Colonic mucosa (tissue), 4 donors: Measurements from ENCODE around the gene CORT. TPM values are rescaled to one million over a fixed set of nuclear protein-coding genes. Genes with fewer than 3 reads are reported as not detected.
"Not testable (repeated sequence)": the region's sequence is repeated elsewhere in the genome, so short reads cannot be mapped to it uniquely, and the experiment has no call there.

Experiments used
- DNase-seq: peaks from one replicate; pipeline ENCODE4 v3.0.0-alpha.2; 2020
- H3K27ac ChIP-seq: fragments of 200-600 bp; one replicate; pipeline ENCODE4 v1.8.0; 2021
- H3K27me3 ChIP-seq: fragments of 200-600 bp; one replicate; pipeline ENCODE4 v1.8.0; 2021
- H3K36me3 ChIP-seq: fragments of 200-600 bp; one replicate; pipeline ENCODE4 v1.8.0; 2021
- H3K4me1 ChIP-seq: fragments of 200-600 bp; one replicate; pipeline ENCODE4 v1.8.0; 2021; ENCODE audit warnings: mild to moderate bottlenecking
- H3K4me3 ChIP-seq: fragments of 200-600 bp; one replicate; pipeline ENCODE4 v1.8.0; 2021
- H3K9ac ChIP-seq, 2 donors: one replicate each; pipeline ENCODE4 v1.7.0; 2013; ENCODE audit warnings: control low read depth in 2 of 2, low read depth in 2 of 2, low read length in 2 of 2
- H3K9me3 ChIP-seq: fragments of 200-600 bp; one replicate; pipeline ENCODE4 v1.8.0; 2021
- CTCF ChIP-seq: fragments of 200-600 bp; IDR thresholded peaks from one replicate; pipeline ENCODE4 v1.8.0; 2022; ENCODE audit warnings: antibody characterized with exemption, mild to moderate bottlenecking
- intact Hi-C: fragments of 100-400 bp; cut with DNase I; formaldehyde crosslinking; loops from one replicate; pipeline ENCODE4 v1.14.1; 2022
- total RNA-seq, 2 donors: library from RNA; stranded (reverse); fragmentation: NEBNext Ultra II Directional in 1 of 2; extraction: Animal tissue kit (Norgen Biotek cat#: 25700) in 1 of 2; gene quantifications; one replicate each; pipeline ENCODE4 v1.2.1, GENCODE V29; 2021
- donor health status: healthy.
- donor health status: DM: no; HTN: no; CAD: no.
- donor health status: DM: no; HTN: no; CAD: no.

The CORT gene
- total RNA-seq, result under 1 TPM in 1 of 2 donors, not detected in 1; 0.44 TPM

- intact Hi-C loops, result no loop called here
- TF ChIP-seq CTCF, result no peak
- DNase-seq, result no peak
Observed at GRCh38 chr1:10449751-10450150, at the start of gene CORT. TSS of gene CORT (plus strand) at chr1:10450031. CDS start at chr1:10450224, 193 bp downstream.

GRCh38 chr1:10401281-10401680 lies 48.5 kb upstream of the CORT start:
- Histone ChIP-seq H3K9ac (no peak overlapping the region), H3K4me1 (peaks cover 11% of the 10 kb centered on the region), H3K4me3 (no peak overlapping the region), H3K27ac (no peak overlapping the region), H3K27me3 (no peaks in the 10 kb centered on the region), H3K9me3 (no peaks in the 10 kb centered on the region), H3K36me3 (peaks cover 20% of the 10 kb centered on the region)
- intact Hi-C loops, result no loop called here
- no peak for TF ChIP-seq CTCF
- DNase-seq, result no peak

More at GRCh38 chr1:10449751-10450150, at the start of gene CORT:
- no peaks in the 10 kb centered on the region for H3K9me3 ChIP-seq
- no peak within 1 kb of the TSS for H3K9ac ChIP-seq
- H3K36me3 ChIP-seq, result no peaks in the 10 kb centered on the region
- H3K27me3 ChIP-seq, result no peaks in the 10 kb centered on the region
- H3K4me1 ChIP-seq, result no peaks in the 10 kb centered on the region
- no peak within 1 kb of the TSS for H3K4me3 ChIP-seq
- no peak within 1 kb of the TSS for H3K27ac ChIP-seq

- H3K36me3 ChIP-seq, result peaks cover 20% of the 10 kb centered on the region
- no peaks in the 10 kb centered on the region for H3K9me3 ChIP-seq
- TF ChIP-seq CTCF, result no peak
- DNase-seq, result no peak
- H3K4me3 ChIP-seq, result no peak overlapping the region
- H3K9ac ChIP-seq, result no peak overlapping the region
- intact Hi-C loops, result no loop called here
- peaks cover 11% of the 10 kb centered on the region for H3K4me1 ChIP-seq
- H3K27ac ChIP-seq, result no peak overlapping the region
- no peaks in the 10 kb centered on the region for H3K27me3 ChIP-seq
Observed at GRCh38 chr1:10402729-10403274, 47.0 kb upstream of the CORT start.

- intact Hi-C loops, result no loop called here
- TF ChIP-seq CTCF, result no peak
- peaks cover 37% of the 10 kb centered on the region for H3K36me3 ChIP-seq
- no peaks in the 10 kb centered on the region for H3K27me3 ChIP-seq
- no peak overlapping the region for H3K9ac ChIP-seq
- H3K4me1 ChIP-seq, result no peaks in the 10 kb centered on the region
- no peaks in the 10 kb centered on the region for H3K9me3 ChIP-seq
- no peak for DNase-seq
- no peak overlapping the region for H3K4me3 ChIP-seq
- no peak overlapping the region for H3K27ac ChIP-seq
Observed at GRCh38 chr1:10407201-10407600, 42.6 kb upstream of the CORT start.

- H3K9me3 ChIP-seq, result no peaks in the 10 kb centered on the region
- no peaks in the 10 kb centered on the region for H3K4me1 ChIP-seq
- H3K4me3 ChIP-seq, result no peak overlapping the region
- H3K9ac ChIP-seq, result peak overlapping the region in 1 of 2 donors; percentile 51
- H3K27ac ChIP-seq, result peak overlapping the region; percentile 48
- H3K36me3 ChIP-seq, result peaks cover 24% of the 10 kb centered on the region
- no peaks in the 10 kb centered on the region for H3K27me3 ChIP-seq
- DNase-seq, result peak; percentile 36
- TF ChIP-seq CTCF, result no peak
- intact Hi-C loops, result no loop called here
Observed at GRCh38 chr1:10415211-10415930, 34.5 kb upstream of the CORT start.

GRCh38 chr1:10415967-10416366 lies 33.9 kb upstream of the CORT start:
- H3K36me3 ChIP-seq, result peaks cover 19% of the 10 kb centered on the region
- H3K27ac ChIP-seq, intact Hi-C loops, H3K4me1 ChIP-seq, H3K27me3 ChIP-seq, H3K4me3 ChIP-seq, H3K9me3 ChIP-seq, DNase-seq, H3K9ac ChIP-seq: not testable (repeated sequence)

- intact Hi-C loops, DNase-seq: not testable (repeated sequence)
- H3K36me3 ChIP-seq, result peaks cover 16% of the 10 kb centered on the region
Observed at GRCh38 chr1:10418741-10419140, 31.1 kb upstream of the CORT start.

More at GRCh38 chr1:10418741-10419140, 31.1 kb upstream of the CORT start:
- not testable (repeated sequence) for H3K9me3 ChIP-seq, H3K4me3 ChIP-seq, H3K27me3 ChIP-seq, H3K27ac ChIP-seq, H3K9ac ChIP-seq, H3K4me1 ChIP-seq
